SU-DHL-6 (cell line): Measurements from ENCODE around the gene SLX9.

ENCODE experiments used
- H2AFZ ChIP-seq: fragments of 200-600 bp; sonication (generic); 2 replicates; pipeline ENCODE4 v1.6.1; 2014; ENCODE audit warnings: low read depth, mild to moderate bottlenecking, moderate library complexity, mixed read lengths, antibody characterized with exemption, low read length; ENCODE audit not compliant: severe bottlenecking
- H3F3A ChIP-seq: fragments of 200-600 bp; shearing (Covaris generic); 2 replicates; pipeline ENCODE4 v1.6.0; 2016; ENCODE audit warnings: antibody characterized with exemption, mild to moderate bottlenecking; ENCODE audit not compliant: insufficient read depth
- H3K27ac ChIP-seq: fragments of 200-600 bp; sonication (generic); 2 replicates; pipeline ENCODE4 v1.5.1; 2016; ENCODE audit warnings: low read depth, mild to moderate bottlenecking, low read length, moderate library complexity, mixed read lengths
- H3K27me3 ChIP-seq: fragments of 200-600 bp; sonication (generic), shearing (Covaris generic); 2 replicates; pipeline ENCODE4 v1.6.0; 2014; ENCODE audit warnings: mild to moderate bottlenecking, low read length
- H3K36me3 ChIP-seq: fragments of 200-600 bp; sonication (generic); 2 replicates; pipeline ENCODE4 v1.6.1; 2014; ENCODE audit warnings: mild to moderate bottlenecking, low read length, mixed read lengths
- H3K4me2 ChIP-seq: fragments of 300-600, 200-600 bp; shearing (Covaris generic), sonication (generic); 2 replicates; pipeline ENCODE4 v1.6.0; 2014; ENCODE audit warnings: low read length, low read depth, mild to moderate bottlenecking; ENCODE audit not compliant: poor library complexity, severe bottlenecking
- H3K4me3 ChIP-seq: fragments of 200-600 bp; sonication (generic); 2 replicates; pipeline ENCODE4 v1.5.1; 2014; ENCODE audit warnings: antibody characterized with exemption, low read length, mild to moderate bottlenecking, mixed read lengths; ENCODE audit not compliant: insufficient read depth, poor library complexity, severe bottlenecking
- H3K79me2 ChIP-seq: fragments of 200-600 bp; sonication (generic); 2 replicates; pipeline ENCODE4 v1.6.1; 2014; ENCODE audit warnings: mild to moderate bottlenecking, low read length, moderate library complexity; ENCODE audit not compliant: insufficient read depth
- H3K9ac ChIP-seq: fragments of 200-600 bp; sonication (generic); 2 replicates; pipeline ENCODE4 v1.7.0; 2014; ENCODE audit warnings: mild to moderate bottlenecking, low read length
- H3K9me2 ChIP-seq: fragments of 200-600 bp; sonication (generic); replicated peaks from 2 replicates; pipeline ENCODE4 v1.6.1; 2014; ENCODE audit warnings: low read length; ENCODE audit not compliant: insufficient read depth
- H3K9me3 ChIP-seq: fragments of 200-600 bp; sonication (generic); 2 replicates; pipeline ENCODE4 v1.6.1; 2014; ENCODE audit warnings: low read length, mixed read lengths; ENCODE audit not compliant: insufficient read depth
- H4K20me1 ChIP-seq: fragments of 200-600 bp; sonication (generic); 2 replicates; pipeline ENCODE4 v1.6.1; 2014; ENCODE audit warnings: low read depth, mild to moderate bottlenecking, antibody characterized with exemption, low read length, moderate library complexity, mixed read lengths
- CTCF ChIP-seq: fragments of 200-600 bp; sonication (generic); IDR thresholded peaks from one replicate; pipeline ENCODE4 v1.5.1; 2017; ENCODE audit warnings: antibody characterized with exemption, mild to moderate bottlenecking, low read length, moderate library complexity; ENCODE audit not compliant: insufficient read depth, poor library complexity, severe bottlenecking
- EZH2phosphoT487 ChIP-seq: fragments of 200-600 bp; sonication (generic), shearing (Covaris generic); conservative IDR thresholded peaks from 2 replicates; pipeline ENCODE4 v1.6.1; 2018; ENCODE audit warnings: mild to moderate bottlenecking, antibody characterized with exemption, low read length, moderate library complexity, mixed read lengths

SLX9 gene

GRCh38 chr21:44907966-44908895 lies 31.6 kb upstream of the SLX9 start:
- Histone ChIP-seq H3K9ac (no peak overlapping the region), H4K20me1 (no peaks in the 10 kb centered on the region), H3K9me3 (no peaks in the 10 kb centered on the region), H3K27ac (no peak overlapping the region), H3K79me2 (no peaks in the 10 kb centered on the region), H3F3A (no peaks in the 10 kb centered on the region), H3K9me2 (no peaks in the 10 kb centered on the region), H3K4me3 (no peak overlapping the region), H2AFZ (no peak overlapping the region), H3K36me3 (no peaks in the 10 kb centered on the region), H3K4me2 (no peak overlapping the region), H3K27me3 (no peaks in the 10 kb centered on the region)
- TF ChIP-seq CTCF (no peak), EZH2phosphoT487 (no peak)

DNA sequence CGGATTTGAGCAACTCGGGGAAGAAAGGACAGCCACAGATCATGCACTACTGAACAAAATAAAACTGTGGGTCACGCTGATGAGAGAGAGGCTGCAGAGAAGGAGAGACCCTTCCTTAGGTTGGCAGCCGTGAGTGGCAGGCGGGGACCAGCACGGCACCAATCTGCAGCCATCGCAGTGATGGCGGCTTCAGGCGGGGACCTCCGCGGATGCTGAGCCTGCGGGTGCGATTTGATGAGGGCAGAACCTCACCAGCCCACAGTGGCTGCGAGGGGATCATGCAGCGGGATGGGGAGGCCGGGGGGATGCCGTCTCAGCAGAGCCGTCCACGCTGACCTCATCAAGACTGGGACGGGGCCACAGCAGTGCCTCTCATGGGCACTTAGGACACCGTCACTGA lies 30.9 kb upstream of the SLX9 start:
- no peaks in the 10 kb centered on the region for H4K20me1 ChIP-seq
- no peak for TF ChIP-seq EZH2phosphoT487
- no peak for TF ChIP-seq CTCF
- H3K36me3 ChIP-seq, result no peaks in the 10 kb centered on the region
- no peak overlapping the region for H3K27ac ChIP-seq
- no peak overlapping the region for H3K9ac ChIP-seq
- H3K9me2 ChIP-seq, result no peaks in the 10 kb centered on the region
- no peaks in the 10 kb centered on the region for H3K27me3 ChIP-seq
- no peak overlapping the region for H2AFZ ChIP-seq
- no peaks in the 10 kb centered on the region for H3F3A ChIP-seq
- no peak overlapping the region for H3K4me2 ChIP-seq
- no peaks in the 10 kb centered on the region for H3K9me3 ChIP-seq
- H3K4me3 ChIP-seq, result no peak overlapping the region
- H3K79me2 ChIP-seq, result no peaks in the 10 kb centered on the region

DNA sequence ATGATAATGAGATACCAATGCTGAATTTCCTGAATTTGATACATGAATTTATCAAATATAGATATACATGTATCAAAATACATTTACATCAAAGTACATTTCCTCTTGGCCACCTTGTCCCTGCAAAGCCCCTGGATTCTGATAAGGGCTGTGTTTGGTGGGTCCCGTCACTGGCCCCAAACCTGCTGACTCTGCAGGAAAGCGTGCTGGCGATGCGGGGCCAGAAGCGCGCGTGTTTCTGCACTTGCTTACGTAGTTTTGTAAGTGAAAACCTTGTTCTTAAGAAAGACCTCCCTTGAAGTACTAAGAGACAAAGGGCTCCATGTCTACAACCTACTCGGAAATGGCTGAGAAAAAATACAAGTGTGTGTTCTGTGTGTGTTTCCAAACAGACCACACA lies 30.1 kb upstream of the SLX9 start:
- Histone ChIP-seq H3K9me3 (no peaks in the 10 kb centered on the region), H3K79me2 (no peaks in the 10 kb centered on the region), H3K9ac (no peak overlapping the region), H3K9me2 (no peaks in the 10 kb centered on the region), H3K4me3 (no peak overlapping the region), H3F3A (no peaks in the 10 kb centered on the region), H3K36me3 (no peaks in the 10 kb centered on the region), H3K4me2 (no peak overlapping the region), H4K20me1 (no peaks in the 10 kb centered on the region), H2AFZ (no peak overlapping the region), H3K27me3 (no peaks in the 10 kb centered on the region), H3K27ac (no peak overlapping the region)
- TF ChIP-seq EZH2phosphoT487 (no peak), CTCF (no peak)
